Stimulated activated naive CD8-positive, alpha-beta T cell treated with anti-CD3 and anti-CD28 coated beads, Interleukin-15, Interleukin-2, amounts not matched to agents 100 ng/mL and 50 ng/mL, for 24 hours (primary cell): ENCODE results near the gene KRT36.

Experiments used
- H3K27ac Mint-ChIP-seq: one replicate; pipeline ENCODE4 v1.8.0; 2021; ENCODE audit warnings: mild to moderate bottlenecking, mixed read lengths
- H3K27me3 Mint-ChIP-seq: one replicate; pipeline ENCODE4 v1.8.0; 2021; ENCODE audit warnings: mixed read lengths
- H3K36me3 Mint-ChIP-seq: one replicate; pipeline ENCODE4 v1.8.0; 2021; ENCODE audit warnings: low read depth, mixed read lengths
- H3K4me1 Mint-ChIP-seq: one replicate; pipeline ENCODE4 v1.8.0; 2021; ENCODE audit warnings: low read depth, mixed read lengths
- H3K4me3 Mint-ChIP-seq: one replicate; pipeline ENCODE4 v1.8.0; 2021; ENCODE audit warnings: mild to moderate bottlenecking, mixed read lengths
- H3K9me3 Mint-ChIP-seq: one replicate; pipeline ENCODE4 v1.8.0; 2021; ENCODE audit warnings: mixed read lengths

The KRT36 gene

GRCh38 chr17:41512546-41513167, 22.9 kb upstream of the KRT36 start:
- H3K9me3 Mint-ChIP-seq = no peaks in the 10 kb centered on the region
- H3K4me1 Mint-ChIP-seq = no peaks in the 10 kb centered on the region
- H3K27ac Mint-ChIP-seq = no peak overlapping the region
- no peak overlapping the region for H3K4me3 Mint-ChIP-seq
- H3K27me3 Mint-ChIP-seq = no peaks in the 10 kb centered on the region
- no peaks in the 10 kb centered on the region for H3K36me3 Mint-ChIP-seq

GRCh38 chr17:41511716-41512115, 22.0 kb upstream of the KRT36 start:
- H3K9me3 Mint-ChIP-seq = no peaks in the 10 kb centered on the region
- H3K27ac Mint-ChIP-seq = no peak overlapping the region
- H3K4me1 Mint-ChIP-seq = no peaks in the 10 kb centered on the region
- no peak overlapping the region for H3K4me3 Mint-ChIP-seq
- H3K27me3 Mint-ChIP-seq = no peaks in the 10 kb centered on the region
- no peaks in the 10 kb centered on the region for H3K36me3 Mint-ChIP-seq

- no peak overlapping the region for H3K27ac Mint-ChIP-seq
- no peaks in the 10 kb centered on the region for H3K4me1 Mint-ChIP-seq
- no peaks in the 10 kb centered on the region for H3K27me3 Mint-ChIP-seq
- H3K4me3 Mint-ChIP-seq = no peak overlapping the region
- H3K9me3 Mint-ChIP-seq = no peaks in the 10 kb centered on the region
- H3K36me3 Mint-ChIP-seq = no peaks in the 10 kb centered on the region
These were observed 21.4 kb upstream of the KRT36 start for GRCh38 chr17:41511116-41511515.

GRCh38 chr17:41510251-41511065, 20.7 kb upstream of the KRT36 start:
- Mint-ChIP-seq H3K27ac (no peak overlapping the region), H3K9me3 (no peaks in the 10 kb centered on the region), H3K4me3 (no peak overlapping the region), H3K27me3 (no peaks in the 10 kb centered on the region), H3K4me1 (no peaks in the 10 kb centered on the region), H3K36me3 (no peaks in the 10 kb centered on the region)

- Mint-ChIP-seq H3K27me3 (no peaks in the 10 kb centered on the region), H3K4me1 (no peaks in the 10 kb centered on the region), H3K4me3 (no peak overlapping the region), H3K9me3 (no peaks in the 10 kb centered on the region), H3K36me3 (no peaks in the 10 kb centered on the region), H3K27ac (no peak overlapping the region)
These were observed 17.7 kb upstream of the KRT36 start for GRCh38 chr17:41507315-41507880.

- Mint-ChIP-seq H3K36me3 (no peaks in the 10 kb centered on the region), H3K4me1 (no peaks in the 10 kb centered on the region), H3K27me3 (no peaks in the 10 kb centered on the region), H3K27ac (no peak overlapping the region), H3K4me3 (no peak overlapping the region), H3K9me3 (no peaks in the 10 kb centered on the region)
These were observed 16.4 kb upstream of the KRT36 start for GRCh38 chr17:41505809-41506767.

GRCh38 chr17:41505007-41505808, 15.5 kb upstream of the KRT36 start, which contains the start of gene KRT13:
KRT13 (minus strand) TSS chr17:41505612; CDS start chr17:41505550, 62 bp downstream.
- Mint-ChIP-seq H3K4me3 (no peak within 1 kb of the TSS), H3K36me3 (no peaks in the 10 kb centered on the region), H3K27me3 (no peaks in the 10 kb centered on the region), H3K9me3 (no peaks in the 10 kb centered on the region), H3K27ac (no peak within 1 kb of the TSS), H3K4me1 (no peaks in the 10 kb centered on the region)

GRCh38 chr17:41504246-41504977, 14.7 kb upstream of the KRT36 start:
- no peak overlapping the region for H3K27ac Mint-ChIP-seq
- no peak overlapping the region for H3K4me3 Mint-ChIP-seq
- no peaks in the 10 kb centered on the region for H3K9me3 Mint-ChIP-seq
- H3K36me3 Mint-ChIP-seq = no peaks in the 10 kb centered on the region
- no peaks in the 10 kb centered on the region for H3K4me1 Mint-ChIP-seq
- no peaks in the 10 kb centered on the region for H3K27me3 Mint-ChIP-seq

GRCh38 chr17:41503202-41503601, 13.5 kb upstream of the KRT36 start:
- H3K27me3 Mint-ChIP-seq = no peaks in the 10 kb centered on the region
- H3K9me3 Mint-ChIP-seq = no peaks in the 10 kb centered on the region
- no peaks in the 10 kb centered on the region for H3K36me3 Mint-ChIP-seq
- H3K4me1 Mint-ChIP-seq = no peaks in the 10 kb centered on the region
- no peak overlapping the region for H3K4me3 Mint-ChIP-seq
- H3K27ac Mint-ChIP-seq = no peak overlapping the region

- Mint-ChIP-seq H3K4me3 (no peak overlapping the region), H3K36me3 (no peaks in the 10 kb centered on the region), H3K9me3 (no peaks in the 10 kb centered on the region), H3K4me1 (peaks cover 4% of the 10 kb centered on the region), H3K27me3 (no peaks in the 10 kb centered on the region), H3K27ac (no peak overlapping the region)
These were observed 10.6 kb upstream of the KRT36 start for GRCh38 chr17:41500131-41500911.

- H3K27ac Mint-ChIP-seq = no peak overlapping the region
- no peaks in the 10 kb centered on the region for H3K9me3 Mint-ChIP-seq
- no peaks in the 10 kb centered on the region for H3K36me3 Mint-ChIP-seq
- H3K4me1 Mint-ChIP-seq = peaks cover 4% of the 10 kb centered on the region
- no peaks in the 10 kb centered on the region for H3K27me3 Mint-ChIP-seq
- H3K4me3 Mint-ChIP-seq = no peak overlapping the region
These were observed 10.0 kb upstream of the KRT36 start for GRCh38 chr17:41499714-41500113.

- Mint-ChIP-seq H3K9me3 (no peaks in the 10 kb centered on the region), H3K27me3 (no peaks in the 10 kb centered on the region), H3K27ac (no peak overlapping the region), H3K36me3 (no peaks in the 10 kb centered on the region), H3K4me3 (no peak overlapping the region), H3K4me1 (peaks cover 4% of the 10 kb centered on the region)
These were observed 8.6 kb upstream of the KRT36 start for GRCh38 chr17:41498276-41498675.
